ENCODE results near the gene GAS2. TPM values are rescaled to one million over a fixed set of nuclear protein-coding genes. Genes with fewer than 3 reads are reported as not detected.
A peak's percentile ranks its signal among the peaks of the same experiment; 100 is the strongest.

GAS2 gene
- total RNA-seq, 4 donors from 2014 or later: 5.8 to 10.7 (median 8.7) TPM

DNA sequence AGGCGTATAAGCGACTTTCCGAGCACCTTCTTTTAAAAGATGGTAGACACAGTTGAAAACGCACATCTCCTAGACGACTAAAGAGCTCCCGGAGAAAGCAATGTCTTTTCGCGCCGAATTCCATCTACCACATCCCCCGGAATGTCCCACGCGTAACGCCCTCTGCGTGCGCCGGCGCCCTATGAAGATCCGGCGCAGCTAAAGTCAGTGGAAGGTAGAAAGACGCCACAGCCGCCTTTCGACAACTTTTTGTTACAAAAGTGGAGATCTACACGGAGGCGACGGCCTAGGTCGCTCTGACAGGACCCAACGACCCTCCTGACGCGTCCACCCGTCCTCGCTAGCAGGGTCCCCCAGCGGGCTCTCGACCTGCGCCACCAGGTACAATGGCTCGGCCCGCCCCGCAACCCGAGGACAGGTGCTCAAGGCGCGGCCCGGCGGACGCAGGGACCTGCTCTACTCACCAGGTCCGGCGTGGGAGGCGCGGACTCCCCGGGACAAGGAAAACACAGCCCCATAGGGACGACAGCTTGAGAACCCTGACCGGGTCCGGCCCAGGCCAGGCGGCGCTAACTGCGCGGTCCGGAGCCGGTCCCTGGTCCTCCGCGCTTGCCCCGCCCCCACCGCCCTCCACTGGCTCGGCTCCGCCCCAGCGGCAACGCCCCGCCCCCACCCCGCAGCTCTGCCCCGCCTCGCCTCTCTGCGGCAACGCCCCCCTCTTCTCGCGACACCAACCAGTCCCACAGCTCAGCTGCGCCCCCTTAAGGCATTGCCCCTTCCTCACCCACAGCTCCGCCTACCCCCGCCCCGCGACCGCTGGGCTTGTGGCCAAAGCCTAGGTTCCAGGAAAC is 163.0 kb downstream of the GAS2 start, which contains the start of gene SVIP:
Gene SVIP (minus strand): TSS at position 571 of the 851 bp plus-strand sequence. CDS start 53 bp downstream, at position 518.
- DNase-seq: peak; percentile 96 to 99 (median 98)
- TF ChIP-seq, protein P1, sequence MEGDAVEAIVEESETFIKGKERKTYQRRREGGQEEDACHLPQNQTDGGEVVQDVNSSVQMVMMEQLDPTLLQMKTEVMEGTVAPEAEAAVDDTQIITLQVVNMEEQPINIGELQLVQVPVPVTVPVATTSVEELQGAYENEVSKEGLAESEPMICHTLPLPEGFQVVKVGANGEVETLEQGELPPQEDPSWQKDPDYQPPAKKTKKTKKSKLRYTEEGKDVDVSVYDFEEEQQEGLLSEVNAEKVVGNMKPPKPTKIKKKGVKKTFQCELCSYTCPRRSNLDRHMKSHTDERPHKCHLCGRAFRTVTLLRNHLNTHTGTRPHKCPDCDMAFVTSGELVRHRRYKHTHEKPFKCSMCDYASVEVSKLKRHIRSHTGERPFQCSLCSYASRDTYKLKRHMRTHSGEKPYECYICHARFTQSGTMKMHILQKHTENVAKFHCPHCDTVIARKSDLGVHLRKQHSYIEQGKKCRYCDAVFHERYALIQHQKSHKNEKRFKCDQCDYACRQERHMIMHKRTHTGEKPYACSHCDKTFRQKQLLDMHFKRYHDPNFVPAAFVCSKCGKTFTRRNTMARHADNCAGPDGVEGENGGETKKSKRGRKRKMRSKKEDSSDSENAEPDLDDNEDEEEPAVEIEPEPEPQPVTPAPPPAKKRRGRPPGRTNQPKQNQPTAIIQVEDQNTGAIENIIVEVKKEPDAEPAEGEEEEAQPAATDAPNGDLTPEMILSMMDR (IDR thresholded peaks at IDR 0.05): peak; percentile 31 to 68 (median 56)
- TF ChIP-seq POLR2A (IDR thresholded peaks at IDR 0.05): peak; percentile 76 to 82
- Histone ChIP-seq H3K9me3 (no peaks in the 10 kb centered on the region), H3K27me3 (no peaks in the 10 kb centered on the region), H3K36me3 (peaks cover 0 to 14% (median 0%) of the 10 kb centered on the region in 3 donors), H3K4me1 (peaks cover 0 to 7% (median 3%) of the 10 kb centered on the region in 4 donors), H3K27ac (peak within 1 kb of the TSS; percentile 76 to 93 (median 85)), H3K4me3 (peak within 1 kb of the TSS; percentile 66 to 84 (median 81))

DNA sequence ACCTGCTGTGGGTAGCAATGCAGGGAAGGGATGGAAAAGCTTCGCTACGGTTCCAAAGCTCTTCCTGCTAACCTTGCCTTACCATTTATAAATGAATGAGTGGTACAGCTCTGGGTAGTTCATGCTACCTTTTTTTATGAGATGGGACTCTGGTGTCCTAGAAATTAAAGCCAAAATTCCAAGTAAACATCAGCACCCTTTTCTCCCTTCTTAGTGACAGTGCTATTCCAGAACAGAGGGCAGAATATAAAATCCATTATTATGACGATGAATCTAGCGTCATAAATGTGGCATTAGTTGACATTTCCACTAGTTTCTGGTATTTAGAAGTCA is 163.6 kb downstream of the GAS2 start:
- no peaks in the 10 kb centered on the region for H3K27me3 ChIP-seq
- DNase-seq: no peak
- H3K9me3 ChIP-seq: no peaks in the 10 kb centered on the region
- no peak overlapping the region for H3K27ac ChIP-seq
- H3K36me3 ChIP-seq: peaks cover 0 to 9% (median 0%) of the 10 kb centered on the region in 3 donors
- H3K4me1 ChIP-seq: peaks cover 0 to 7% (median 3%) of the 10 kb centered on the region in 4 donors
- H3K4me3 ChIP-seq: peak overlapping the region; percentile 66 to 84 (median 81)
- TF ChIP-seq, protein P1 (IDR thresholded peaks at IDR 0.05): no peak
- TF ChIP-seq POLR2A (IDR thresholded peaks at IDR 0.05): no peak

DNA sequence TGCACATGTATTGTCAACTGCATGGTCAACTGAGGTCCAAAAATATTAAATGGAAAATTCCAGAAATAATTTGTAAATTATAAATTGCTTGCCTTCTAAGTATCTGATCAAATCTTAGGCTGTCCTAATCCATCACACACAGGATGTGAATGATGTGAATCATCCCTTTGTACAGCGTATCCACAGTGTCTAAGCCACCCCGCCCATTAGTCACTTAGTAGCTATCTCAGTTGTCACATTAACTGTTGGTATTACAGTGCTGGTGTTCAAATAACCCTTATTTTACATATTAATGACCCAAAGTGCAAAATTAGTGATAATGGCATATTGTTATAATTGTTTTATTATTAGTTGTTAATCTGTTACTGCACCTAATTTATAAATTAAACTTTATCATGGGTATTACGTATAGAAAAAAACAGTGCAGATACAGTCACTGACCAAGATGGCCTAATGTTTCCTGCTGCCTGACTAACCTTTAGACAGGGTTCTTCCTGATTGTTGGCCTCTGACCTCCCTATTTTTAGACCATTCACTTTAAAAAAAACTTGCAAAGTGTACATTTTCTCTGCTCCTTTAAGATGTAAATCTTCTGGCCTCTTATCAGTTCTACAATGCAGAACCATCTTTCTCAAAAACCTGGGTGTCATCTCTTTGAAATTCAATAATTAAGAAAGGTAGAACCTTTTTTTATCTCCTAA is 166.1 kb downstream of the GAS2 start:
- peaks cover 0 to 7% (median 3%) of the 10 kb centered on the region in 4 donors for H3K4me1 ChIP-seq
- no peaks in the 10 kb centered on the region for H3K27me3 ChIP-seq
- no peak overlapping the region for H3K4me3 ChIP-seq
- no peak overlapping the region for H3K27ac ChIP-seq
- H3K9me3 ChIP-seq: no peaks in the 10 kb centered on the region
- no peak for DNase-seq
- H3K36me3 ChIP-seq: no peaks in the 10 kb centered on the region
- TF ChIP-seq POLR2A (IDR thresholded peaks at IDR 0.05): no peak
- TF ChIP-seq, protein P1 (IDR thresholded peaks at IDR 0.05): no peak

DNA sequence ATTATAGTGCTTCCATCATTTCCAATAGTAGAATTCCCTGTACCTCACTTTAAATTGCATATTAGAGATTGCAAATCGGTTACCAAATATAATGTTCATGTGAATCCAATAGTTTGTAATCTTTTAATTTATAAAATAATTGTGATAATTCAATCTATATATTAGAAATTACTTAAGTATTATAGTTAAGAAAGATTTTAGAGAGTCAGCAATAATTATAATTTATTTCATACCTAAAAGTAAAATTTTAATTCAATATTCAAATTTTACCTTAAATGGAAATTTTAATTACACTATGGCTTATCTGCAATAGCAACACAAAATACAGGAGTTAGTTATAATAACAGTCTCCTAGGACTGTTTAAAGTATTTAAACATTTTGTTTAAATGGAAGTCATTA is 180.3 kb downstream of the GAS2 start:
- no peak for DNase-seq
- H3K4me1 ChIP-seq: no peaks in the 10 kb centered on the region
- no peaks in the 10 kb centered on the region for H3K36me3 ChIP-seq
- no peak overlapping the region for H3K4me3 ChIP-seq
- TF ChIP-seq POLR2A (IDR thresholded peaks at IDR 0.05): no peak
- TF ChIP-seq, protein P1 (IDR thresholded peaks at IDR 0.05): no peak
- H3K9me3 ChIP-seq: no peaks in the 10 kb centered on the region
- no peaks in the 10 kb centered on the region for H3K27me3 ChIP-seq
- H3K27ac ChIP-seq: no peak overlapping the region

DNA sequence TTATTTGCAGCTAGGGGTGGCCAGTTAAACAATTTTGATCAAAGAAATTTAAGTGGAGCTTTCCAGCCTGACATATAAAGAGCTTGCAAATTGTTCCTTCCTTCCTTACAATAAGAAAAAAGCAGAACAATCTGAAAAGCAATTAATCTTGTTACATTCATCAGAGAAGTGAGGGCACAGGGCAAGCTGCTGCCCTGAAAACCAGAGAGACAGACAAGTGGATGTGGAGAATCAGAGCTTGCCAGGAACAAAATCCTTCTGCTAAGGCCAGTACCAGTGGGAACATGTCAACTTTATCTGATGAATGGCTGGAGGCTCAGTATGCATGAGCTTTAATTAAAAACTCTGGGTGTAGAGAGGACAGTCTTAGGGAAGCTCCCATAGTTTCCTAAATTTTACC is 185.1 kb downstream of the GAS2 start:
- no peaks in the 10 kb centered on the region for H3K27me3 ChIP-seq
- no peaks in the 10 kb centered on the region for H3K4me1 ChIP-seq
- H3K36me3 ChIP-seq: no peaks in the 10 kb centered on the region
- DNase-seq: no peak
- TF ChIP-seq, protein P1 (IDR thresholded peaks at IDR 0.05): no peak
- TF ChIP-seq POLR2A (IDR thresholded peaks at IDR 0.05): no peak
- no peak overlapping the region for H3K27ac ChIP-seq
- H3K9me3 ChIP-seq: no peaks in the 10 kb centered on the region
- H3K4me3 ChIP-seq: no peak overlapping the region

All from Peyer's patch (tissue), 4 donors.